ENCODE results near the gene CYP27B1.

The CYP27B1 gene

GRCh38 chr12:57732270-57732669 is 34.6 kb downstream of the CYP27B1 start:
- H3K36me3 ChIP-seq (ENCODE audit: control insufficient read depth, insufficient read depth, low read length), result no peaks in the 10 kb centered on the region
- no peak overlapping the region for H3K9ac ChIP-seq (ENCODE audit: low read length)
- peaks cover 26% of the 10 kb centered on the region for H3K27me3 ChIP-seq (ENCODE audit: control insufficient read depth, insufficient read depth, low read length)
- no peak overlapping the region for H3K27ac ChIP-seq (ENCODE audit: low read depth, low read length)
- no peaks in the 10 kb centered on the region for H3K4me1 ChIP-seq (ENCODE audit: control insufficient read depth, insufficient read depth, low read length)
- no peak overlapping the region for H3K4me3 ChIP-seq (ENCODE audit: low read length)

DNA sequence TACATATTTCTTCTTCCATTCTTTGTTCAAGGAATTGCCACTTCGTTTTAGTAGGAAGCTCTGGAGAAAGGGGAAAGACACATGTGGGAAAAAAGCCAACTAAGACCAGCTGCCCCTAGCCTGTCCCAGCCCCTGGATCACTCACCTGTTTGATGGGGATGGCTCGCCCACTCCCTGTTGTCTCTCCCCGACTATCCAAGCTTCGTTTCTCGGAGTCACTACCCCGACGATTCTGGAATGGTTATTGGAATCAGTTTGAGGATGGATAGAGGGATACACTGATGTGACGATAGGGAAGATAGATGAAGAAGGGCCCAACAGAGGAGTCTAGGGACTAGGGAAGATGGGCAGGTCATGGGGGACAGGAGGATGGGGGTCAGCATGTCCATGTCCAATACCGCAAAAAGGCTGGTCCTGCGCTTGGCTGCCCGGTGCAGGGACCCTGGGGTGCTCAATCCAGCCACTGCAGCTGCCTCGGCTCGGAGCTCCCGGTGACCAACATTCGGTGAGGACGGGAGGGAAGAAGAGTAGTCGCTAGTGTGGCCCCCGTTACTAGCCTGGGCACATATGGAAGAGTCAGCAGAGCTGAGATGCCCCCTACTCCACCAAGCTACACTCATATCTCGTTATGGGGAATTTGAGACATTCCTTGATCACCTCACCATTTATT is 35.3 kb downstream of the CYP27B1 start:
- H3K27me3 ChIP-seq (ENCODE audit: control insufficient read depth, insufficient read depth, low read length), result peaks cover 22% of the 10 kb centered on the region
- H3K36me3 ChIP-seq (ENCODE audit: control insufficient read depth, insufficient read depth, low read length), result no peaks in the 10 kb centered on the region
- no peaks in the 10 kb centered on the region for H3K4me1 ChIP-seq (ENCODE audit: control insufficient read depth, insufficient read depth, low read length)

DNA sequence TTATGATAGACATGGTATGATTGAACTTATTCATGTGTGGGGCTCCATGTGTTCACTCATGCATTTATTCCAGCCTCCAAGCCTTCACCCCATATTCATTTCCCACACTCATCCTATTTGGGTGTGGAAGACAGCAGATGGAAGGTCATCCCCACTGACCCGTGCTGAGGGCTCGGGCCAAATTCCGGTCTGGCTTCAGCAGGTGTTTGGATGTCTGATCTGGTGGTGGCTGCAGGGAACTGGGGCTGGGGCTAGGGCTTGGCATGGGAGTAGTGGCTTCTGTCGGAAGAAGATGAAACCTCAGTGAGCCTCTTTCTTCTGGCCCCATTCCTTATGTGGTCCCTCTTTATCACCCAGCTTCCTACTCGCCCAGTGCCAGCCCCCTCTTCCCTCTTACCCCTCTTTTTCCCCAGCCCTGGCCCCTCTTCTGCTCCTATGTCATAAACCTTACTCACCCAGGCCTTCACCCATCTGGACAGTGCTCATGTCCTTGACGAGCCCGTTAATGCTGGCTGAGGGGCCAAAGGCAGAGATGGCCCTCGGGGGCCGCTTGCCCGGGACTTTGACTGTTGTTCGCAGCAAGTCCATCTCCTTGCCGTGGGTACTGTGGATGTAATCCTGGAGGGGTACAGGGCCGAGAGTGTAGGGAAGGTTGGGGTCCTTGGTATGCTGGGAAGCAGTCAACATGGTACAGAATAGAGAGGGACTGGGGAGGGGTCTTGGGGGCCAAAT is 36.4 kb downstream of the CYP27B1 start:
- Histone ChIP-seq H3K36me3 (ENCODE audit: control insufficient read depth, insufficient read depth, low read length) (no peaks in the 10 kb centered on the region), H3K9ac (ENCODE audit: low read length) (no peak overlapping the region), H3K27ac (ENCODE audit: low read depth, low read length) (no peak overlapping the region), H3K4me1 (ENCODE audit: control insufficient read depth, insufficient read depth, low read length) (no peaks in the 10 kb centered on the region), H3K27me3 (ENCODE audit: control insufficient read depth, insufficient read depth, low read length) (peaks cover 17% of the 10 kb centered on the region), H3K4me3 (ENCODE audit: low read length) (no peak overlapping the region)

More for the DNA sequence above, 35.3 kb downstream of the CYP27B1 start:
- Histone ChIP-seq H3K9ac (ENCODE audit: low read length) (no peak overlapping the region), H3K4me3 (ENCODE audit: low read length) (no peak overlapping the region), H3K27ac (ENCODE audit: low read depth, low read length) (no peak overlapping the region)

DNA sequence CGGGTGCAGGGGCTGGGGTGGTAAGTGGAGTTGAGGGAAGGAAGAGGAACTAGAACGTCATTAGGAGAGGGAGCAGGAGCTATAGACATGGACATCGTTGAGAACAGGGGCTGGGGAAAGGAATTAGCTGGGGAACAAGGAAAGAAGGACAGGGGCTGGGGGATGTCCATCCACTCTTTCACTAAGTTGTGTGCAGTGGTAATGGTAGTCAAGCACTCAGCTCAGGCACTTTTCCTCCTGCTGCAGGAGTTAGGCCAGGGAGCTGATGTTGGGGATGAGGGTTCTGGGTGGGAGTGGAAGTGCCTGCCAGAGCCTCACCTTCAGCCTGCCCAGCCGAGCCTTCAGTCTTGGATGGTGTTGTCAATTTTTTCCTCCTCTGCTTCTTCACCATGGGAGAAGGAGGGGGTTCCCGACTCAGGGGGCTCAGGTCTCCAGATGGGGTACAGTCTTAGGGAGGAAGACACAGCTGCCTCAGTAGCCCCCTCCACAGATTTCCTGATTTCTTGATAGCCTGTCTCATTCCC is 37.5 kb downstream of the CYP27B1 start:
- Histone ChIP-seq H3K36me3 (ENCODE audit: control insufficient read depth, insufficient read depth, low read length) (no peaks in the 10 kb centered on the region), H3K9ac (ENCODE audit: low read length) (no peak overlapping the region), H3K27ac (ENCODE audit: low read depth, low read length) (no peak overlapping the region), H3K4me1 (ENCODE audit: control insufficient read depth, insufficient read depth, low read length) (no peaks in the 10 kb centered on the region), H3K27me3 (ENCODE audit: control insufficient read depth, insufficient read depth, low read length) (peaks cover 12% of the 10 kb centered on the region), H3K4me3 (ENCODE audit: low read length) (no peak overlapping the region)

DNA sequence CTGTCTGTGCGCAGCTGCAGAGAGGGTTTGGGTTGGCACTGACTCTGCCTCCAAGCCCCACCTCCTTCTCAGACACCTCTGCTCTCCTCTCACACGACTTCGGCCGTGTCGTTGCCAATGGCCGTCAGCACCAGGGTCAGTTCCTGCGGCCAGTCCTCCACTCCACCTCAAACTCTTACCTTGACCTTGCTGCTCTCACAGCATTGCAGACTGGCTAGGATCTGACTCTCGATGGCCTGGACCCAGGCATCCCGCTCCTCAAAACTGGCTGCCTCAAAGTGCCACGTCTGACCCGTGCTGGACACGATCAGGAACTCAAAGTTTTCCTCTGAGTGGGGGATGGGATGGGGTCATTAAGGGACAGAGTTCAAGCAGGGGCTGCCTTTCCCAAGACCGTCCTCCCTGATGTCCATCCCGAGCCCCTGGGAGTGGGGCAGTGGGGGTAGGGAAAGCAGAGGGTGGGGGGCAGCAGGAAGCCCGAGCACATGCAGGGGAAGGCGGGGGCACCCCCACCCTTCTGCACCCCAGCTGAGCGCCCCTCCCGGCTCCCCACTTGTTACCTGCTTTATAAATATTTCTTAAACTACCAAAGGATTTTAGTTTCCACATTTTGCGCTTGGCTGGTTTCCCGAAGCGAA is 39.0 kb downstream of the CYP27B1 start:
- Histone ChIP-seq H3K4me3 (ENCODE audit: low read length) (no peak overlapping the region), H3K27me3 (ENCODE audit: control insufficient read depth, insufficient read depth, low read length) (peaks cover 11% of the 10 kb centered on the region), H3K9ac (ENCODE audit: low read length) (no peak overlapping the region)

GRCh38 chr12:57726884-57727757 is 39.8 kb downstream of the CYP27B1 start:
- Histone ChIP-seq H3K27ac (ENCODE audit: low read depth, low read length) (no peak overlapping the region), H3K36me3 (ENCODE audit: control insufficient read depth, insufficient read depth, low read length) (no peaks in the 10 kb centered on the region), H3K9ac (ENCODE audit: low read length) (no peak overlapping the region), H3K4me1 (ENCODE audit: control insufficient read depth, insufficient read depth, low read length) (no peaks in the 10 kb centered on the region), H3K4me3 (ENCODE audit: low read length) (peak overlapping the region; percentile 84), H3K27me3 (ENCODE audit: control insufficient read depth, insufficient read depth, low read length) (peaks cover 7% of the 10 kb centered on the region)

More for the DNA sequence above, 39.0 kb downstream of the CYP27B1 start:
- H3K27ac ChIP-seq (ENCODE audit: low read depth, low read length), result no peak overlapping the region
- H3K4me1 ChIP-seq (ENCODE audit: control insufficient read depth, insufficient read depth, low read length), result no peaks in the 10 kb centered on the region
- no peaks in the 10 kb centered on the region for H3K36me3 ChIP-seq (ENCODE audit: control insufficient read depth, insufficient read depth, low read length)

DNA sequence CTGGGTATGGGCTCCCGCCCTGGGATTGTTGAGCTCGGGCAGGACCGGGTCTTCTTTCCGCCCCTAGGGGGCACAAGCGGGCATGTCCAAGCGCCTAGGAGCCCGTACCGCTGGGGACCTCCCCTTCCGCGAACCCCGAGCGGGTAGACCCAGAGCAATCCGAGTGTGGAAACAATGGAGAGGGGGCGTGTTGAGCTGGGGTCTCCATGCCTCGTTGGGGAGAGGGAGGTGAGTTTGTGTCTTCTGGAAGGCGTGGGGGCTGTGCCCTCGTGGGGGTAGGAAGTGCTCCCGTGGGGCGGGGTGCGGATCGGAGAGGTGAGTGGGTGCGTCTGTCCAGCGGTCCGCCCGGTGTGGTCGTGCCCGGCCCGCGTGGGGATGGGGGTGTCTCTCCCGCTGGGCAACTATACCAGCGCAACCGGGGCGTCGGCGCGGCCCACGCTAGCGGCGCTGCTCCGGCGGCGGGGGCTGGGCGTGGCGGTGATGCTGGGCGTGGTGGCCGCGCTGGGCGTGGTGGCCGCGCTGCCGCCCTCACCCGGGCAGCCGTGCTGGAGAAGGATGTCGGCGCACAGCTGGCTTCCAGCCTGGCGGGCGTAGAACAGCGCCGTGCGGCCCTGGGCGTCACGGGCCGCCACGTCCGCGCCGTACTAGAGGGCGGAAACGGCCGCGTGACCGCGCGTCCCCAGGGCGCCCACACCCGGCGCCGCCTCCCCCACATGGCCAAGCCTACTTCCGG is 40.6 kb downstream of the CYP27B1 start:
- peak overlapping the region; percentile 84 for H3K4me3 ChIP-seq (ENCODE audit: low read length)
- no peaks in the 10 kb centered on the region for H3K4me1 ChIP-seq (ENCODE audit: control insufficient read depth, insufficient read depth, low read length)
- H3K27ac ChIP-seq (ENCODE audit: low read depth, low read length), result no peak overlapping the region
- H3K27me3 ChIP-seq (ENCODE audit: control insufficient read depth, insufficient read depth, low read length), result peaks cover 7% of the 10 kb centered on the region
- peaks cover under 1% of the 10 kb centered on the region for H3K36me3 ChIP-seq (ENCODE audit: control insufficient read depth, insufficient read depth, low read length)
- no peak overlapping the region for H3K9ac ChIP-seq (ENCODE audit: low read length)

DNA sequence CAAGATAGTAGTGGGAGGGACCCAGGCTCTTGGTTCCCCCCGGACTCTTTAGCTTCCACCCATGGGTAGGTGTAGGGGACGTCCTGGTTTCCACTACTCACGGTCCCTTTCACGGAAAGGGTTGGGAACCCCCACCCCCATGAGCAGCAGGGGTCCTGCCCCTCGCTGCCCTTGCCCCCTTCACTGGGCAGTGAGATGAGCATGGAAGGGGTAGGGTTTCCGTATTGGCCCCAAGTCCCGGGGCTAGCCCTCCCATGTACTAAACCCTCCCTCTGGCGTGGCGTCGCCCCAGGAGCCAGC is 41.1 kb downstream of the CYP27B1 start:
- peak overlapping the region; percentile 84 for H3K4me3 ChIP-seq (ENCODE audit: low read length)
- H3K9ac ChIP-seq (ENCODE audit: low read length), result no peak overlapping the region
- H3K27me3 ChIP-seq (ENCODE audit: control insufficient read depth, insufficient read depth, low read length), result peaks cover 7% of the 10 kb centered on the region
- H3K27ac ChIP-seq (ENCODE audit: low read depth, low read length), result no peak overlapping the region
- no peaks in the 10 kb centered on the region for H3K4me1 ChIP-seq (ENCODE audit: control insufficient read depth, insufficient read depth, low read length)
- peaks cover 6% of the 10 kb centered on the region for H3K36me3 ChIP-seq (ENCODE audit: control insufficient read depth, insufficient read depth, low read length)

DNA sequence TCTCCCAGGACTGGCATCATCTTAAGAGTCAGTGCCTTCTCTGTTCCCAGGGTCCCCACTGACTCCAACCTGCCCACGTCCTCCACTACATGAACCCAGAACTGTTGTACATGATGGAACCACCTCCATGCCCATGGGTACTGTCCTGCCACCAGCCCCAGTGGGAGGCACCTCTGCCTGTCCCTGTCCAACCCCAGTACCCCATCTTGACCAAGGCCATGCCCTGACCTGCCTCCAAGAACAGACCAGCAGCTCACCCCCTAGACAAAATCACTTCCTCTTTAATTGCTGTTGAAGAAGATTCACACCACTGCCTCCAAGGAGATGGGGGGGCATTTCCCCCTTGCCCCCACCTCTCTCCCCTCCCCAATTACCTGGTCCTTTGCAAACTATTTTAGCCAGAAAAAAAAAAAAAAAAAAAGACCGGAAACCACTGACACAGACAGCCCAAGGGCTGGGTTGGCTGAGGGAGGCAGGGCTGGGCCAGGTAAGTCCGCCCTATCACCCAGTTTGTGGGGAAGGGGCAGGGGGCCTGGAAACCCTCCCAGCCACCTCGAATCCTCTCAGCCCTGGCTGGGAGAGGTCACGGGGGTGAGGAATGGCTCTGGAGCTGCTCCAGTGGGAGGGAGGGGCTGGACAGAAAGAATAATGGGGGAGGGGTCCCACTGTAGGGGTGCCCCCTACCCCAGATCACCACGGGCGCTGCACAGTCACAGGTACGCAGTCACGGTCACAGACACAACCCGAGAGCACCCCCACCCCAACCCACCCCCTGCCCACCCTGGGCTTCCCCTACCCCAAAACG is 41.7 kb downstream of the CYP27B1 start:
- Histone ChIP-seq H3K27ac (ENCODE audit: low read depth, low read length) (no peak overlapping the region), H3K36me3 (ENCODE audit: control insufficient read depth, insufficient read depth, low read length) (peaks cover 9% of the 10 kb centered on the region), H3K4me1 (ENCODE audit: control insufficient read depth, insufficient read depth, low read length) (no peaks in the 10 kb centered on the region), H3K9ac (ENCODE audit: low read length) (no peak overlapping the region), H3K27me3 (ENCODE audit: control insufficient read depth, insufficient read depth, low read length) (peaks cover 7% of the 10 kb centered on the region), H3K4me3 (ENCODE audit: low read length) (no peak overlapping the region)

GRCh38 chr12:57724003-57724935 is 42.6 kb downstream of the CYP27B1 start:
- Histone ChIP-seq H3K36me3 (ENCODE audit: control insufficient read depth, insufficient read depth, low read length) (peaks cover 9% of the 10 kb centered on the region), H3K27me3 (ENCODE audit: control insufficient read depth, insufficient read depth, low read length) (peaks cover 7% of the 10 kb centered on the region), H3K9ac (ENCODE audit: low read length) (no peak overlapping the region), H3K4me1 (ENCODE audit: control insufficient read depth, insufficient read depth, low read length) (no peaks in the 10 kb centered on the region), H3K4me3 (ENCODE audit: low read length) (no peak overlapping the region), H3K27ac (ENCODE audit: low read depth, low read length) (no peak overlapping the region)
